Spleen (tissue), 7 donors: ENCODE measurements around the gene GUCA2A.

Source experiments
- POLR2A ChIP-seq, 3 donors: fragments of 450-650 bp; IDR thresholded peaks; one replicate each; pipeline ENCODE4 v1.5.1; 2017; ENCODE audit warnings: antibody characterized with exemption in 3 of 3, mild to moderate bottlenecking in 1 of 3
- TF ChIP-seq, protein P1 (sequence below), 11 experiments: fragments of 200-600 bp in 7 of 11; fragments of 450-650 bp in 4 of 11; sonication (generic) in 4 of 11; IDR thresholded peaks in 8 of 11; conservative IDR thresholded peaks in 3 of 11; 1 replicate in 7 of 11; 2 replicates in 4 of 11; pipeline versions ENCODE4 v1.4.0 to v1.8.0; 2016 to 2021; ENCODE audit warnings: antibody characterized with exemption in 11 of 11, inconsistent platforms in 4 of 11, mild to moderate bottlenecking in 1 of 11
- donor health status: DM: no; HTN: no; CAD: no; lungs with moderate emphysema.
- donor health status: DM: no; HTN: no; CAD: no.
- donor health status: DM: no; HTN: no; CAD: no.

GRCh38 chr1:42176902-42177519 is 12.5 kb upstream of the GUCA2A start:
- no peak for TF ChIP-seq POLR2A (IDR thresholded peaks at IDR 0.05)
- TF ChIP-seq, protein P1, sequence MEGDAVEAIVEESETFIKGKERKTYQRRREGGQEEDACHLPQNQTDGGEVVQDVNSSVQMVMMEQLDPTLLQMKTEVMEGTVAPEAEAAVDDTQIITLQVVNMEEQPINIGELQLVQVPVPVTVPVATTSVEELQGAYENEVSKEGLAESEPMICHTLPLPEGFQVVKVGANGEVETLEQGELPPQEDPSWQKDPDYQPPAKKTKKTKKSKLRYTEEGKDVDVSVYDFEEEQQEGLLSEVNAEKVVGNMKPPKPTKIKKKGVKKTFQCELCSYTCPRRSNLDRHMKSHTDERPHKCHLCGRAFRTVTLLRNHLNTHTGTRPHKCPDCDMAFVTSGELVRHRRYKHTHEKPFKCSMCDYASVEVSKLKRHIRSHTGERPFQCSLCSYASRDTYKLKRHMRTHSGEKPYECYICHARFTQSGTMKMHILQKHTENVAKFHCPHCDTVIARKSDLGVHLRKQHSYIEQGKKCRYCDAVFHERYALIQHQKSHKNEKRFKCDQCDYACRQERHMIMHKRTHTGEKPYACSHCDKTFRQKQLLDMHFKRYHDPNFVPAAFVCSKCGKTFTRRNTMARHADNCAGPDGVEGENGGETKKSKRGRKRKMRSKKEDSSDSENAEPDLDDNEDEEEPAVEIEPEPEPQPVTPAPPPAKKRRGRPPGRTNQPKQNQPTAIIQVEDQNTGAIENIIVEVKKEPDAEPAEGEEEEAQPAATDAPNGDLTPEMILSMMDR (IDR thresholded peaks at IDR 0.05 in 8 of 11, conservative IDR thresholded peaks at IDR 0.05 in 3 of 11): peak in 9 of 11 experiments; percentile 12 to 76 (median 60)
